GM12875 (cell line): ENCODE data around the gene FN1.
"Not testable (repeated sequence)": the region's sequence is repeated elsewhere in the genome, so short reads cannot be mapped to it uniquely, and the experiment has no call there.

Experiments
- H3K4me3 ChIP-seq: one replicate; pipeline ENCODE4 v1.5.1; 2011; ENCODE audit warnings: low read depth, low read length, control low read depth
- TF ChIP-seq, protein P1 (sequence below): IDR thresholded peaks from 2 replicates; pipeline ENCODE4 v1.5.1; 2011; ENCODE audit warnings: low read depth, mild to moderate bottlenecking, control low read depth, inconsistent platforms, low read length, moderate library complexity, borderline replicate concordance; ENCODE audit not compliant: insufficient read depth

Gene FN1

DNA sequence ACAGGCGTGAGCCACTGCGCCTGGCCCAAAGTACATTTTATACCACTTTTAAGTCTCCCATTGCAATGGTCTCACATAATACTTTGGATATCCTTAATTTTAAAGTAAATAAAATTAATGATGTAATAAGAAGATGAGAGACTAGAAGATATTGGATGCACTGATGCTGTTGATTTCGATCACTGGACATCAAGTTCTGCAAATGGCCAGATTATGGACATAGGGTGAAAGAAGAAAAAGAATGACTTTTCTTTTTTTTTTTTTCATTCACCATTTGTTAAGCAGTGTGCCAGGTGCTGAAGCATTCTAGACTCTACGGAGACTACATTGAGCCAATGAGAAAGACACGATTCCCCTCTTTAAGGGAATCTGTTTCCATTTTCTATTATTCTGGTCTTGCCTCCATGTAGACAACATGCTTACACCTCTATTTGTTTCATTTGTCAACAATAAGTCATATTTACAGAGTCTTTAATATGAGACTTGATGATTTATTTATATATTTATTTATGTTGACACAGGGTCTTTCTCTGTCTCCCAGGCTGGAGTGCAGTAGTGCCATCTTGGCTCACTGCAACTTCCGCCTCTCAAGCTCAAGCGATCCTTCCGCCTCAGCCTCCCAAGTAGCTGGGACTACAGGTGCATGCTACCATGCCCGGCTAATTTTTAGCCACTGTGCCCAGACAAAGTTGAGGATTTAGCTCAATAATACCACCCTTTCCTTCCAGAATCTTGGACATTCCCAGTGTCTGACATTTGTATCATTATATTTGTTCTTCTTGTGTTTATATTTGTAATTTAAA lies 23.7 kb downstream of the FN1 start:
- no peak overlapping the region for H3K4me3 ChIP-seq
- TF ChIP-seq, protein P1, sequence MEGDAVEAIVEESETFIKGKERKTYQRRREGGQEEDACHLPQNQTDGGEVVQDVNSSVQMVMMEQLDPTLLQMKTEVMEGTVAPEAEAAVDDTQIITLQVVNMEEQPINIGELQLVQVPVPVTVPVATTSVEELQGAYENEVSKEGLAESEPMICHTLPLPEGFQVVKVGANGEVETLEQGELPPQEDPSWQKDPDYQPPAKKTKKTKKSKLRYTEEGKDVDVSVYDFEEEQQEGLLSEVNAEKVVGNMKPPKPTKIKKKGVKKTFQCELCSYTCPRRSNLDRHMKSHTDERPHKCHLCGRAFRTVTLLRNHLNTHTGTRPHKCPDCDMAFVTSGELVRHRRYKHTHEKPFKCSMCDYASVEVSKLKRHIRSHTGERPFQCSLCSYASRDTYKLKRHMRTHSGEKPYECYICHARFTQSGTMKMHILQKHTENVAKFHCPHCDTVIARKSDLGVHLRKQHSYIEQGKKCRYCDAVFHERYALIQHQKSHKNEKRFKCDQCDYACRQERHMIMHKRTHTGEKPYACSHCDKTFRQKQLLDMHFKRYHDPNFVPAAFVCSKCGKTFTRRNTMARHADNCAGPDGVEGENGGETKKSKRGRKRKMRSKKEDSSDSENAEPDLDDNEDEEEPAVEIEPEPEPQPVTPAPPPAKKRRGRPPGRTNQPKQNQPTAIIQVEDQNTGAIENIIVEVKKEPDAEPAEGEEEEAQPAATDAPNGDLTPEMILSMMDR, result no peak

GRCh38 chr2:215410932-215411285 lies 25.0 kb downstream of the FN1 start:
- H3K4me3 ChIP-seq, result no peak overlapping the region
- TF ChIP-seq, protein P1, result no peak

- not testable (repeated sequence) for H3K4me3 ChIP-seq
Measured at GRCh38 chr2:215410181-215410931, 25.5 kb downstream of the FN1 start.

GRCh38 chr2:215409331-215410127 lies 26.3 kb downstream of the FN1 start:
- TF ChIP-seq, protein P1, result no peak
- no peak overlapping the region for H3K4me3 ChIP-seq

DNA sequence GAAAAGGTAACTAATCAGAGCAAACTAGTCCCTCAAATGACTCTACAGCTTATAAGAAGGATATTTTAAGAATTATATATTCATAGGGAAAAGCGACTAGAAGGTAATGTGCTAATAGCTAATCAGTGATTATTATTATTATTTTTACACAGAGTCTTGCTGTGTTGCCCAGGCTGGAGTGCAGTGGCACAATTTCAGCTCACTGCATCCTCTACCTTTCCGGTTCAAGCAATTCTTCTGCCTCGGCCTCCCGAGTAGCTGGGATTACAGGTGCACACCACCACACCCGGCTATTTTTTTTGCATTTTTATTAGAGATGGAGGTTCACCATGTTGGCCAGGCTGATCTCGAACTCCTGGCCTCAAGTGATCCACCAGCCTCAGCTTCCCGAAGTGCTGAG lies 27.4 kb downstream of the FN1 start:
- not testable (repeated sequence) for H3K4me3 ChIP-seq

- TF ChIP-seq, protein P1, result no peak
- no peak overlapping the region for H3K4me3 ChIP-seq
Measured at GRCh38 chr2:215407590-215408264, 28.1 kb downstream of the FN1 start.

GRCh38 chr2:215407061-215407460 lies 28.8 kb downstream of the FN1 start:
- TF ChIP-seq, protein P1, result no peak
- H3K4me3 ChIP-seq, result no peak overlapping the region
